ENCODE data around the gene CAPN14.

GRCh38 chr2:31187166-31187565 lies 30.1 kb downstream of the CAPN14 start:
- TF ChIP-seq POLR2AphosphoS5 (IDR thresholded peaks at IDR 0.05; ENCODE audit: borderline replicate concordance, low read depth, low read length) (no peak), EZH2 (IDR thresholded peaks at IDR 0.05) (no peak), FOXP2 (optimal IDR thresholded peaks at IDR 0.05; ENCODE audit: control extremely low read depth, extremely low read length, insufficient read depth) (no peak)

Data from SK-N-MC (cell line).